Measurements from ENCODE around the gene IGHMBP2. TPM values are rescaled to one million over a fixed set of nuclear protein-coding genes. Genes with fewer than 3 reads are reported as not detected.
A peak's percentile ranks its signal among the peaks of the same experiment; 100 is the strongest.

The IGHMBP2 gene
- total and polyA plus RNA-seq, 7 donors, result 12.1 to 19.0 (median 13.6) TPM

DNA sequence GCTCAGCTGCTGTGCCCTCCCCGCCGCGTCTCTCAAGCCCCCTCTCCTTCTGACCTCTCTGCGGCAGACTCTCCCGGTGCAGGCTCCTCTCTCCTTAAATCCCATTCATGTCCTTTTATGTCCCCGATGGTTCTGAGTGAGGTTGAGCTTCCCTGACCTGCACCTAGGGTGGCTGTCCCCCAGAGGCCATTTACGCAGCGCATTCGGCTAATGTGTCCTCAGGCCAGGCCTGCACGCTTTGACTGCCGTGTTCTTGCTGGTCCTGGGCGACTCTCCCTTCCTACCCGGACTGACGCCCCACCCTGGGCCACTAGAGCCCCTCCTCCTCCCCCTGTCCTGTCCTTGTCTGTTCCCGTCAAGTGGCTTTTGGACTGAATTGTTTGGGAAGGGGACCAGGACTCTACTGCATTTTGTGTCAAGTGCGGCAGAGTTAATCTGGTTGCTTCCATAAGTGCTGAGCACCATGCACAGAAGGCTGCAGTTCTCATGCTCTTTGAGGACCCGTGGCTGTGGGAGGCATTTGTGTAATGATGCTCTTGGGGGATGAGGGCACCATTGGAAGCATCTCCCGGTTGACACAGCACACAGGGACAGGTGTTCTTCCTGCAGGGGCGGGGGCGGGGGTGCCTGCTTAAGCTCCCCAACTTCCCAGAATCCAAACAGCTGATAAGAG, 37.1 kb downstream of the IGHMBP2 start:
- no peaks in the 10 kb centered on the region for H3K9me3 ChIP-seq
- TF ChIP-seq, protein P1, sequence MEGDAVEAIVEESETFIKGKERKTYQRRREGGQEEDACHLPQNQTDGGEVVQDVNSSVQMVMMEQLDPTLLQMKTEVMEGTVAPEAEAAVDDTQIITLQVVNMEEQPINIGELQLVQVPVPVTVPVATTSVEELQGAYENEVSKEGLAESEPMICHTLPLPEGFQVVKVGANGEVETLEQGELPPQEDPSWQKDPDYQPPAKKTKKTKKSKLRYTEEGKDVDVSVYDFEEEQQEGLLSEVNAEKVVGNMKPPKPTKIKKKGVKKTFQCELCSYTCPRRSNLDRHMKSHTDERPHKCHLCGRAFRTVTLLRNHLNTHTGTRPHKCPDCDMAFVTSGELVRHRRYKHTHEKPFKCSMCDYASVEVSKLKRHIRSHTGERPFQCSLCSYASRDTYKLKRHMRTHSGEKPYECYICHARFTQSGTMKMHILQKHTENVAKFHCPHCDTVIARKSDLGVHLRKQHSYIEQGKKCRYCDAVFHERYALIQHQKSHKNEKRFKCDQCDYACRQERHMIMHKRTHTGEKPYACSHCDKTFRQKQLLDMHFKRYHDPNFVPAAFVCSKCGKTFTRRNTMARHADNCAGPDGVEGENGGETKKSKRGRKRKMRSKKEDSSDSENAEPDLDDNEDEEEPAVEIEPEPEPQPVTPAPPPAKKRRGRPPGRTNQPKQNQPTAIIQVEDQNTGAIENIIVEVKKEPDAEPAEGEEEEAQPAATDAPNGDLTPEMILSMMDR (IDR thresholded peaks at IDR 0.05), result no peak
- ATAC-seq (no peak), DNase-seq (no peak)
- intact Hi-C loops (cut with DNase I), result no loop called here
- no peak overlapping the region for H3K27ac ChIP-seq
- H3K36me3 ChIP-seq (ENCODE audit: insufficient read depth in 1 of 2, low read depth in 1 of 2), result peaks cover 7 to 53% of the 10 kb centered on the region in 2 donors
- no peak overlapping the region for H3K4me3 ChIP-seq
- no peaks in the 10 kb centered on the region for H3K4me1 ChIP-seq
- H3K27me3 ChIP-seq (ENCODE audit: insufficient read depth in 3 of 3, low read length in 2 of 3), result no peaks in the 10 kb centered on the region
- WGBS, 3 donors, result 78 to 87% (median 83%) methylated on average over 20 of the region's 20 CpGs

- Histone ChIP-seq H3K4me3 (no peak overlapping the region), H3K9me3 (no peaks in the 10 kb centered on the region), H3K27ac (no peak overlapping the region), H3K4me1 (no peaks in the 10 kb centered on the region), H3K27me3 (ENCODE audit: insufficient read depth in 3 of 3, low read length in 2 of 3) (no peaks in the 10 kb centered on the region), H3K36me3 (ENCODE audit: insufficient read depth in 1 of 2, low read depth in 1 of 2) (peaks cover 5 to 46% of the 10 kb centered on the region in 2 donors)
- intact Hi-C loops (cut with DNase I), result no loop called here
- DNase-seq, result no peak
- TF ChIP-seq, protein P1 (IDR thresholded peaks at IDR 0.05), result no peak
- ATAC-seq, result no peak
- 79 to 85% (median 84%) methylated on average over 18 of the region's 18 CpGs for WGBS, 3 donors
Observed at GRCh38 chr11:68941324-68942094, 37.8 kb downstream of the IGHMBP2 start.

DNA sequence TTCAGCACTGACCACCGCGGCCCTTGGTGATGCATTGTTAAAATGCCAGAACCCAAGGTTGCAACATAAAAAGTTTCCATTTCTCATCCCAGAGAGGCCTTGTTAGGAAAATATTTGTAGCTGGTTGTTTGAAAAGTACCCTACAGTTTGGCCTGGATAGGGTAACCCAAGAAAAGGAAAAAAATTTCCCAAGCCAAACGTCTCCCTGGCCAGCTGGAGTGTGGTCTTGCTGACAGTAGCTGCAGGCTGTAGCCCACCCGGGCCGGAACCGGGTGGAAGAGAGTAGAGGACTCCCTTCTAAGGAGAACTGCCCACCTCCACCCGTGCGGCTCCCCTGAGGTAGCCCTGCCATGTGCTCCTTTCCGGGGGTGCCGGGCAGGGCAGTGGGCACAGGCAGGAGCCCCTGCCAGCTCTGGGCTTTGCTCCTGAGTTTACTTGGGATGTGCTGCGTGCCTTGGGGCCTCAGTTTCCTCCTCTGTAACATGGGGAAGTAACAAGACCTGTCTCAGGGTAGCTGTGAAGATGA, 38.5 kb downstream of the IGHMBP2 start:
- TF ChIP-seq, protein P1 (IDR thresholded peaks at IDR 0.05), result no peak
- ATAC-seq, result no peak
- Histone ChIP-seq H3K4me3 (no peak overlapping the region), H3K36me3 (ENCODE audit: insufficient read depth in 1 of 2, low read depth in 1 of 2) (peaks cover 2 to 40% of the 10 kb centered on the region in 2 donors), H3K27ac (peak overlapping the region; percentile 41), H3K4me1 (no peaks in the 10 kb centered on the region), H3K9me3 (no peaks in the 10 kb centered on the region), H3K27me3 (ENCODE audit: insufficient read depth in 3 of 3, low read length in 2 of 3) (no peaks in the 10 kb centered on the region)
- intact Hi-C loops (cut with DNase I), result no loop called here
- WGBS, 3 donors, result 63 to 75% (median 65%) methylated on average over 11 of the region's 11 CpGs
- DNase-seq, result no peak

DNA sequence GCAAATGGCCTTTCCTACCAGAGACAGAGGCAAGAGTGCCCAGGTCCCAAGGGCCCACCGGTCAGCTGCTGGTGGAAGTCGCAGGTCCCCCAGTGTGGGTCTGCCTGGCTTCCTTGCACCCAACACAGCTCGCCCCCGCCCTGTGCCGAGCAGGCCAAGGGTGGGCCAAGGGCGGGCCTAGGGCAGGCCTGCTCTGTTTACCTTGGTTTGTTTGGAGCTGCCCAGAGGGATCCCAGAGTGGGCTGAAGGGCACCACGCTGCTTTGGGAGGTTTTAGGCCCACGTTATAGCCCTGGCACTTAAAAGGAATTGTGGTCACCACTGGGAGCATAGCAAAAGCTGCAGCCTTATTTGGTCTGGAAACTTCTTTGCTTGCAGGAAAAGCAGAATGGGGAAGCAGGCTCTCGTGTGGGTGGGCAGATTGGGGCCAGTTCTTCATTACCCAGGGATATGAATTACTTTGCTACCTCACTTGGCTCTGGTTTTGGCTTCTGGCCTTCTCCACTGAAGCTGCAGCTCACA, 39.1 kb downstream of the IGHMBP2 start:
- Histone ChIP-seq H3K36me3 (ENCODE audit: insufficient read depth in 1 of 2, low read depth in 1 of 2) (peaks cover 0 to 33% of the 10 kb centered on the region in 2 donors), H3K4me1 (no peaks in the 10 kb centered on the region), H3K4me3 (no peak overlapping the region), H3K27me3 (ENCODE audit: insufficient read depth in 3 of 3, low read length in 2 of 3) (no peaks in the 10 kb centered on the region), H3K9me3 (no peaks in the 10 kb centered on the region), H3K27ac (peak overlapping the region; percentile 41)
- no peak for ATAC-seq
- no peak for DNase-seq
- intact Hi-C loops (cut with DNase I), result no loop called here
- TF ChIP-seq, protein P1 (IDR thresholded peaks at IDR 0.05), result no peak
- WGBS, 3 donors, result 60 to 72% (median 63%) methylated on average over 9 of the region's 9 CpGs
